ENCODE data around the gene PDE4C.
A peak's percentile ranks its signal among the peaks of the same experiment; 100 is the strongest.

Gene PDE4C

DNA sequence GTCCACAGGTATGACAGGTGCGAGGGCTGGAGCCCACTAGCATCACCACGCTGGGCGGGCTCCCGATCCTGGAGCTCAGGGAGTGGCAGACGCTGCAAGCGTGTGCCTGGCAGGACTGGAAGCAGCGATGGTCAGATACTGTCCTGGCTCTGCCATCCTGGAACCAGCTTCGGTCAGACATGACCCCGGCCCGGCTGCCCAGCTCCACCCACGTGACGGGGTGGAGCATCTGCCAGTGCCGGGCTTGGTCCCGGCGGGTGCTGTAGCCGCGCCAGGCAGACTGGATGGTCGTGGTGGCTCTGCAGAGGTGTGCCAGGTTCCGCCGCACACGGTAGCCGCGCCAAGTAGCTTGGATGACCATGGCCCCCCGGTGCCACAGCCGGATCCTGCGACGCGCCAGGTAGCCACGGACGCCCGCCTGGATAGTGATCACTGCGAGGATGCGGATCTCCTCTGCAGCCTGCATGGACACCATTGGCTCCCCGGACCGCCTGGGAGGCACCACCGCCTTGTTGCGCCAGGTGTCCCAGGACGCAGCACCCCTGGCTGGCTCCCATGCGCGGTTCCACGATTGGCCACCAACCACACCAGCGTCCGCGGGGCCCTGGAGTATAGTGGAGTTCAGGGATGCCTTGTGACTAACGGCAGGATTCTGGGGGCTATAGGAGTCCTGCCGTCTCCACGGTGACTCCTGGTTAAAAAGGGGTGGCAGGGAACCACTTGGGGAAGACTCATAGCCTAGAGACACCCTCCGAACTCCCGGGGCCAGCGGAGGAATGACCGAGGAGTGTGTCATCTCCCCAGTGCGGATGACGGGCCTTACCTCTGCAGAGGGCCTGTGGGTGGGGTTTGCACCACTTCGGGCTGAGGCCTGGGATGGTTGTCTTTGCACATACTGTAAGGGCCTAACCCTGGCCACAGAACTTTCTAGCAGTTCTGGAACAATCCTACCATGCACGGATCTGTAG is 31.5 kb upstream of the PDE4C start:
- no peak for TF ChIP-seq PAX5 (IDR thresholded peaks at IDR 0.05; ENCODE audit: insufficient read depth, low read length, severe bottlenecking)
- no peak for TF ChIP-seq POLR2AphosphoS5 (IDR thresholded peaks at IDR 0.05; ENCODE audit: low read depth, low read length)
- TF ChIP-seq TAF1 (IDR thresholded peaks at IDR 0.05; ENCODE audit: low read depth, low read length), result no peak
- FAIRE-seq, result no peak

DNA sequence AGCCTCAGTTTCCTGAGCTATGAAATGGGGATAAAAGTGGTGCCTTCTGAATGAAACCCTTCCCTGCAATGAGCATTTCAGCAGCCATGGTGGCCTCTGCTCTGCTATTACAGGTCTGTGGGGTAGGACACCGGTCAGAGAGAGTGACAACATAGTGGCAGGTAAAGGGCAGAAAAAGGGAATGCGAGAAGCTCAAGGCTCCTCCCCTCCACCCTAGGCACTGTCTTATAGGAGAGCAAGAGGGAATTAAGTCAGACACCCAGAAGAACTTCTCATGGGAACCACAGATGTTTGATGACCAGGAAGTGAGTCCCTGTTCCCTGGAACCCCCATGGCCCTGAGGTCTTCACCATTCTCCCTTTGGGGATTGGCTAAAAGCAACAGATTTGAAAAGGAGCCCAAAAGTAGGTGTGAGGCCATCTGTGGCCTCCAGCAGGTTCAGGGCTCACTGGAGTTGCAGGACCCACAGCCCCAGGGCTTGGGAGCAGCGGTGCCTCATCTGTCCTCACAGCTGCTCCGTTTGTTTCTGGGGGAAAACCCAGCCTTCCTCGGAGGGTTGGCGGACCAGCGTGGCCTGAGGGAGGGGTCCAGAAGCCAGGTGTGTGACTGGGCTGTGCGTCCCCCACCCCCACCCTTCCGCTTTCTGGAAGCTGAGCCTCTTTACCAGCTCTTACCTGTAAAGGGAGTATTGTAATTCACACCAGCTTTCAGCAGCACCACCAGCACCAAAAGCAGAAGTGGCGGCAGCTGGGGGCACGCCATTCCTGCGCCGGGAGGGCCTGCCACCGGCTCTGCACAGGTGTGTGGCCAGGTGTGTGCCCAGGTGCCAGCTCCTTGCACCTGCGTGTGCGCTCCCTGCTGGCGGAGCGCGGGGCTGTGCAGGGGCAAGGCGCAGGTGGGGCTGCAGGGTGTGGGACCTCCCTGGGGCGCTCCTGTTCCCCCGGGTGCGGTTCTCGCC is 28.6 kb upstream of the PDE4C start:
- no peak for DNase-seq (ENCODE audit: insufficient read length, low spot score)
- FAIRE-seq, result peak; percentile 40
- TF ChIP-seq POLR2A (IDR thresholded peaks at IDR 0.05; ENCODE audit: low read depth, low read length) (no peak), PAX5 (IDR thresholded peaks at IDR 0.05; ENCODE audit: insufficient read depth, low read length, severe bottlenecking) (no peak), POLR2AphosphoS5 (IDR thresholded peaks at IDR 0.05; ENCODE audit: low read depth, low read length) (no peak), SPI1 (IDR thresholded peaks at IDR 0.05; ENCODE audit: low read depth, low read length) (peak; percentile 62; the same call in 1 of the 2 replicates), POU2F2 (IDR thresholded peaks at IDR 0.05; ENCODE audit: low read depth, low read length) (no peak), TAF1 (IDR thresholded peaks at IDR 0.05; ENCODE audit: low read depth, low read length) (no peak)

More for the DNA sequence above, 31.5 kb upstream of the PDE4C start:
- no peak for DNase-seq (ENCODE audit: insufficient read length, low spot score)

DNA sequence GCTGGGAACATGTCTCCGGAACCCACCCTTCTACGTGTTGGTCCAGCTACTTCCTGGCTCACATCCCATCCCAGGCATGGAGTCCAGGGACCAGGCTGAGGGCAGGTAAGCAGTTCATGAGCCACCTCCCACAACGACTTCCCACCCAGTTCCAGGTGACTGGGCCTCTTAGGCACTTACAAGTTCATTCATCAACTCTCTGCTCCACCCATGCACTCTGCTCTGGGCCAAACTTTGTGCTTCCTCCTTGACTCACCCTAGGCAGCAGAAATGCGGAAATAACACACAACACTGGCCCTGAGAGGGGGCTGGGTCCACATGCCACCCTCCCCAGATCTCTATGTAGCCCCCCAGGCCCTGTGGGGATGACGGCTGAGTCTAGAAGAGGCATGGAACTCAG is 27.5 kb upstream of the PDE4C start:
- no peak for TF ChIP-seq TAF1 (IDR thresholded peaks at IDR 0.05; ENCODE audit: low read depth, low read length)
- no peak for TF ChIP-seq PAX5 (IDR thresholded peaks at IDR 0.05; ENCODE audit: insufficient read depth, low read length, severe bottlenecking)
- no peak for TF ChIP-seq POU2F2 (IDR thresholded peaks at IDR 0.05; ENCODE audit: low read depth, low read length)
- no peak for TF ChIP-seq POLR2A (IDR thresholded peaks at IDR 0.05; ENCODE audit: low read depth, low read length)
- no peak for TF ChIP-seq POLR2AphosphoS5 (IDR thresholded peaks at IDR 0.05; ENCODE audit: low read depth, low read length)
- TF ChIP-seq SPI1 (IDR thresholded peaks at IDR 0.05; ENCODE audit: low read depth, low read length), result no peak
- DNase-seq (ENCODE audit: insufficient read length, low spot score), result no peak
- FAIRE-seq, result peak; percentile 82

DNA sequence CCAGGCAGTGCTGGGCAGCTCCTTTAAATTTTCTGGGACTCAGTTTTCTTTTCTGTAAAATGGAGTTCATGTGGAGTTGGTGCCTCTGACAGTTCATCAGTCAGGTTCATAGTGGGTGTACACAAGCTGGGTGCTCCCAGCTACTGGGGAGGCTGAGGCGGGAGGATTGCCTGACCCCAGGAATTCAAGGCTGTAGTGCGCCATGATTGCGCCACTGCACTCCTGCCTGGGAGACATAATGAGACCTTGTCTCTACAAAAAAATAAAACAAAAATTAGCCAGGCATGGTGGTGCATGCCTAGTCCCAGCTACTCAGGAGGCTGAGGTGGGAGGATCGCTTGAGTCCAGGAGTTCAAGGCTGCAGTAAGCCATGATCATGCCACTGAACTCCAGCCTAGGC is 26.9 kb upstream of the PDE4C start:
- no peak for DNase-seq (ENCODE audit: insufficient read length, low spot score)
- TF ChIP-seq POLR2AphosphoS5 (IDR thresholded peaks at IDR 0.05; ENCODE audit: low read depth, low read length) (no peak), PAX5 (IDR thresholded peaks at IDR 0.05; ENCODE audit: insufficient read depth, low read length, severe bottlenecking) (no peak), TAF1 (IDR thresholded peaks at IDR 0.05; ENCODE audit: low read depth, low read length) (no peak), POLR2A (IDR thresholded peaks at IDR 0.05; ENCODE audit: low read depth, low read length) (no peak), POU2F2 (IDR thresholded peaks at IDR 0.05; ENCODE audit: low read depth, low read length) (no peak), SPI1 (IDR thresholded peaks at IDR 0.05; ENCODE audit: low read depth, low read length) (no peak)
- no peak for FAIRE-seq

DNA sequence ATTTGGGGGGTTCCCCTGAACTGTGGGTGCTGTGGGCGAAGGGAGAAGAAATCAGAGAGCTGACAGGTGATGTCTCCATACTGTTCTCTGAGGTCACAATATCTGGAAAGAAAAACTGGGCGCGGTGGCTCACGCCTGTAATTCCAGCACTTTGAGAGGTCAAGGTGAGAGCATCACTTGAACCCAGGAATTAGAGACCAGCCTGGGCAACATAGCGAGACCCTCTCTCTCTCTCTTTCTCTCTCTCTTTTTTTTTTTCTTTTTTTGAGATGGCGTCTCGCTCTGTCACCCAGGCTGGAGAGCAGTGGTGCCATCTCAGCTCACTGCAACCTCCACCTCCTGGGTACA is 26.1 kb upstream of the PDE4C start:
- FAIRE-seq (no peak), DNase-seq (ENCODE audit: insufficient read length, low spot score) (no peak)
- TF ChIP-seq POLR2A (IDR thresholded peaks at IDR 0.05; ENCODE audit: low read depth, low read length) (no peak), POLR2AphosphoS5 (IDR thresholded peaks at IDR 0.05; ENCODE audit: low read depth, low read length) (no peak), SPI1 (IDR thresholded peaks at IDR 0.05; ENCODE audit: low read depth, low read length) (no peak), POU2F2 (IDR thresholded peaks at IDR 0.05; ENCODE audit: low read depth, low read length) (no peak), TAF1 (IDR thresholded peaks at IDR 0.05; ENCODE audit: low read depth, low read length) (no peak), PAX5 (IDR thresholded peaks at IDR 0.05; ENCODE audit: insufficient read depth, low read length, severe bottlenecking) (no peak)

DNA sequence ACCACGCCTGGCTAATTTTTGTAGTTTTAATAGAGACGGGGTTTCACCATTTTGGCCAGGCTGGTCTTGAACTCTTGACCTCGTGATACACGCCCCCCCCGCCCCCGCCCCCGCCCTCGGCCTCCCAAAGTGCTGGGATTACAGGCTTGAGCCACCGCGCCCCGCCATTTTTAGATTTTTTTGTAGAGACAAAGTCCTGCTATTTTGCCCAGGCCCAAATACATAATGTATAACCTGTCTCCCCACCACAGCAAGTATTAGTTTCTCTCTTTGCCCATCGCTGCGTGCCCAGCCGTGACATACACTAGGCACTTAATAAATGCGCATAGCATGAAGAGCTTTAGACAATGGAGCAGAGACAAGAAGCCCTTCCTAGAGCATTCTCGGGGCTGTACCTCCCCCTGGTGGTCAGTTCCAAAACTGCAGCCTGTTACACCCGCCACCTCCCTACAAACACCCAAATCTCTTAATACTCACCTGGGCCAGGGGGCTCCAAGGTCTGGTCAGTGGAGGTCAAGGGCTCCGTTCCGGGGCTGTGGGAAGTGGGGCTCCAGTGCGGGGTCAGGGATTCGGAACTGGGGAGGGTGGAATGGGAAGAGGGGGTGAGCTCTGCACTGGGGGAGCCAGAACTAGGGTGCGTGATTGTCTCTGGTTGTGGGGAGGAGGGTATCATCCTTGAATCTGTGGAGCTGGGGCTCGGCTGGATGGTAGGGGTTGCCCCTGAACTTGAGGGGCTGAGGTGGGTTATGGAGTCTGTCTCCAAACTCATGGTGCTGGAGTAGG is 25.5 kb upstream of the PDE4C start:
- peak; percentile 80 for DNase-seq (ENCODE audit: insufficient read length, low spot score)
- FAIRE-seq, result peak; percentile 95
- TF ChIP-seq POLR2A (IDR thresholded peaks at IDR 0.05; ENCODE audit: low read depth, low read length) (no peak), POLR2AphosphoS5 (IDR thresholded peaks at IDR 0.05; ENCODE audit: low read depth, low read length) (no peak), POU2F2 (IDR thresholded peaks at IDR 0.05; ENCODE audit: low read depth, low read length) (no peak)

DNA sequence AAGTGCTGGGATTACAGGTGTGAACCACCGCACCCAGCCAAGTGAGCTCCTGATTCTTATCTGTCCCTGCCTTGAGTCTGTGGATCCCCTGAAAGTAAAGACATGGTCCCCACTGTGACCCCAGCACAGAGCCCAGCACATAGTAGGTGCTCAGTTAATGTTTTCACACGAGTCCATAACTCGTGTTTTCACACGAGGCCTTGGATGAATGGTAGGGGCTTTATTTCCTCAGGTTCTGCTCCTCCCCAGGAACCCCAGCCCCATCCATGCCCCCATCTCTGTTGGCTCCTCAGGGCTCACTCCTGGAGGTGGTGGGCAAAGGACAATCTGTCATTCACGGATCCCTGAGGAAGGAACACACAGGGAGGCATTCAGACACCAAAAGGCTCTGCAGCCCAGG is 23.6 kb upstream of the PDE4C start:
- DNase-seq (ENCODE audit: insufficient read length, low spot score), result no peak
- no peak for TF ChIP-seq POU2F2 (IDR thresholded peaks at IDR 0.05; ENCODE audit: low read depth, low read length)
- TF ChIP-seq TAF1 (IDR thresholded peaks at IDR 0.05; ENCODE audit: low read depth, low read length), result no peak
- TF ChIP-seq POLR2A (IDR thresholded peaks at IDR 0.05; ENCODE audit: low read depth, low read length), result no peak
- TF ChIP-seq POLR2AphosphoS5 (IDR thresholded peaks at IDR 0.05; ENCODE audit: low read depth, low read length), result no peak
- no peak for TF ChIP-seq SPI1 (IDR thresholded peaks at IDR 0.05; ENCODE audit: low read depth, low read length)
- FAIRE-seq, result no peak

DNA sequence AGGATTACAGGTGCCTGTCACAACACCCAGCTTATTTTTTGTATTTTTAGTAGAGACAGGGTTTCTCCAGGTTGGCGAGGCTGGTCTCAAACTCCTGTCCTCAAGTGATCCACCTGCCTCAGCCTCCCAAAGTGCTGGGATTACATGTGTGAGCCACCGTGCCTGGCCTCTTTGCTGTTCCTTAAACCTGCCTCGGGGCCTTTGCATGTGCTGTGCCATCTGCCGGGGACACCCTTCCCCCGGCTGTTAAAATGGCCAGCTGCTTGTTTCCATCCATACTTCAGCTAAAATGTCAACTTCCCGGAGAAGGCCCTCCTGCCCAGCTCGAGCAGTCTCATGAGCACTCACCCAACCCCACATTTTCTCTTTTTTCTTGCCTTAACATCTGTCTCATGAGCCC is 19.1 kb upstream of the PDE4C start:
- TF ChIP-seq POLR2AphosphoS5 (IDR thresholded peaks at IDR 0.05; ENCODE audit: low read depth, low read length), result no peak
- no peak for TF ChIP-seq SPI1 (IDR thresholded peaks at IDR 0.05; ENCODE audit: low read depth, low read length)
- TF ChIP-seq PAX5 (IDR thresholded peaks at IDR 0.05; ENCODE audit: insufficient read depth, low read length, severe bottlenecking), result no peak
- no peak for TF ChIP-seq POLR2A (IDR thresholded peaks at IDR 0.05; ENCODE audit: low read depth, low read length)
- no peak for TF ChIP-seq POU2F2 (IDR thresholded peaks at IDR 0.05; ENCODE audit: low read depth, low read length)
- no peak for TF ChIP-seq TAF1 (IDR thresholded peaks at IDR 0.05; ENCODE audit: low read depth, low read length)
- FAIRE-seq (no peak), DNase-seq (ENCODE audit: insufficient read length, low spot score) (no peak)
